NCI-H2029 (cell line): ENCODE data around the gene FOXP1.
A peak's percentile ranks its signal among the peaks of the same experiment; 100 is the strongest.

Source experiments
- DNase-seq: peaks from one replicate; lab custom pipeline; 2025; lab: John Stamatoyannopoulos, UW

The FOXP1 gene

GRCh38 chr3:71425491-71426071 lies 157.9 kb downstream of the FOXP1 start:
- no peak for DNase-seq

- peak; percentile 64 for DNase-seq
Measured at GRCh38 chr3:71423151-71423906, 160.2 kb downstream of the FOXP1 start.

- DNase-seq, result no peak
Measured at GRCh38 chr3:71421820-71422566, 161.5 kb downstream of the FOXP1 start.

GRCh38 chr3:71421475-71421819 lies 162.1 kb downstream of the FOXP1 start:
- DNase-seq, result no peak

- no peak for DNase-seq
Measured at GRCh38 chr3:71419369-71419768, 164.2 kb downstream of the FOXP1 start.

- no peak for DNase-seq
Measured at GRCh38 chr3:71417791-71418190, 165.7 kb downstream of the FOXP1 start.

GRCh38 chr3:71416876-71417275 lies 166.7 kb downstream of the FOXP1 start:
- DNase-seq, result no peak

- no peak for DNase-seq
Measured at GRCh38 chr3:71415681-71416122, 167.8 kb downstream of the FOXP1 start.

GRCh38 chr3:71414189-71414927 lies 169.2 kb downstream of the FOXP1 start:
- DNase-seq, result no peak

GRCh38 chr3:71413572-71413971 lies 170.0 kb downstream of the FOXP1 start:
- DNase-seq, result no peak

- DNase-seq, result no peak
Measured at GRCh38 chr3:71409352-71409751, 174.2 kb downstream of the FOXP1 start.

GRCh38 chr3:71408903-71409302 lies 174.6 kb downstream of the FOXP1 start:
- no peak for DNase-seq

GRCh38 chr3:71407823-71408222 lies 175.7 kb downstream of the FOXP1 start:
- no peak for DNase-seq

- DNase-seq, result no peak
Measured at GRCh38 chr3:71406972-71407810, 176.3 kb downstream of the FOXP1 start.

- DNase-seq, result no peak
Measured at GRCh38 chr3:71402911-71403310, 180.6 kb downstream of the FOXP1 start.

GRCh38 chr3:71402280-71402679 lies 181.2 kb downstream of the FOXP1 start:
- DNase-seq, result no peak

- DNase-seq, result no peak
Measured at GRCh38 chr3:71401695-71402231, 181.8 kb downstream of the FOXP1 start.

GRCh38 chr3:71400986-71401451 lies 182.5 kb downstream of the FOXP1 start:
- no peak for DNase-seq

GRCh38 chr3:71399478-71399877 lies 184.1 kb downstream of the FOXP1 start:
- DNase-seq, result no peak

- no peak for DNase-seq
Measured at GRCh38 chr3:71398157-71398836, 185.2 kb downstream of the FOXP1 start.

GRCh38 chr3:71397726-71398125 lies 185.8 kb downstream of the FOXP1 start:
- no peak for DNase-seq
